Loucy (cell line): Measurements from ENCODE around the gene POLA2.

Experiments
- CTCF ChIP-seq: fragments of 200-600 bp; sonication (generic); conservative IDR thresholded peaks from 2 replicates; pipeline ENCODE4 v1.5.1; 2014; ENCODE audit warnings: mild to moderate bottlenecking, antibody characterized with exemption, low read length
- EZH2phosphoT487 ChIP-seq: fragments of 200-600 bp; IDR thresholded peaks from 2 replicates; pipeline ENCODE4 v1.6.1; 2018; ENCODE audit warnings: antibody characterized with exemption, mild to moderate bottlenecking, moderate library complexity, borderline replicate concordance

- TF ChIP-seq CTCF (no peak), EZH2phosphoT487 (no peak)
These were observed 10.3 kb upstream of the POLA2 start for GRCh38 chr11:65251476-65251875.
